Measurements from ENCODE around the gene KRTAP4-11.

Gene KRTAP4-11

DNA sequence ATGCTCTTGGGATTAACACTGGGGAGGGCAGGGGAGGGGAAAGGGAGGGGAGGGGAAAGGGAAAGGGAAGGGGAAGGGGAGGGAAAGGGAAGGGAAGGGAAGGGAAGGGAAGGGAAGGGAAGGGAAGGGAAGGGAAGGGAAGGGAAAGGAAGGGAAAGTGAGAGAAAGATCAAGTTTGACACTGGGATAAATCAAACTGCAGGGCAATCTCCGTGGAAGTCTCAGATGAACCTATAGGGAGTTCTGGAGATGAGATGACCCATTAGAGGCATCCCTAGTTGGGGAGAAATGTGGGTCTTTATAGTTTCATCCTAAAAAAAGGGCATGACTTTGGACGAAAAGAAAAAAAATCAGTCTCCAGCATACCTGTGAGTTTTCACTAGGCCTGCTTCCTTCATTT, 3.6 kb upstream of the KRTAP4-11 start:
- TF ChIP-seq, protein P1, sequence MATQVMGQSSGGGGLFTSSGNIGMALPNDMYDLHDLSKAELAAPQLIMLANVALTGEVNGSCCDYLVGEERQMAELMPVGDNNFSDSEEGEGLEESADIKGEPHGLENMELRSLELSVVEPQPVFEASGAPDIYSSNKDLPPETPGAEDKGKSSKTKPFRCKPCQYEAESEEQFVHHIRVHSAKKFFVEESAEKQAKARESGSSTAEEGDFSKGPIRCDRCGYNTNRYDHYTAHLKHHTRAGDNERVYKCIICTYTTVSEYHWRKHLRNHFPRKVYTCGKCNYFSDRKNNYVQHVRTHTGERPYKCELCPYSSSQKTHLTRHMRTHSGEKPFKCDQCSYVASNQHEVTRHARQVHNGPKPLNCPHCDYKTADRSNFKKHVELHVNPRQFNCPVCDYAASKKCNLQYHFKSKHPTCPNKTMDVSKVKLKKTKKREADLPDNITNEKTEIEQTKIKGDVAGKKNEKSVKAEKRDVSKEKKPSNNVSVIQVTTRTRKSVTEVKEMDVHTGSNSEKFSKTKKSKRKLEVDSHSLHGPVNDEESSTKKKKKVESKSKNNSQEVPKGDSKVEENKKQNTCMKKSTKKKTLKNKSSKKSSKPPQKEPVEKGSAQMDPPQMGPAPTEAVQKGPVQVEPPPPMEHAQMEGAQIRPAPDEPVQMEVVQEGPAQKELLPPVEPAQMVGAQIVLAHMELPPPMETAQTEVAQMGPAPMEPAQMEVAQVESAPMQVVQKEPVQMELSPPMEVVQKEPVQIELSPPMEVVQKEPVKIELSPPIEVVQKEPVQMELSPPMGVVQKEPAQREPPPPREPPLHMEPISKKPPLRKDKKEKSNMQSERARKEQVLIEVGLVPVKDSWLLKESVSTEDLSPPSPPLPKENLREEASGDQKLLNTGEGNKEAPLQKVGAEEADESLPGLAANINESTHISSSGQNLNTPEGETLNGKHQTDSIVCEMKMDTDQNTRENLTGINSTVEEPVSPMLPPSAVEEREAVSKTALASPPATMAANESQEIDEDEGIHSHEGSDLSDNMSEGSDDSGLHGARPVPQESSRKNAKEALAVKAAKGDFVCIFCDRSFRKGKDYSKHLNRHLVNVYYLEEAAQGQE (IDR thresholded peaks at IDR 0.05; ENCODE audit: insufficient read depth in 1 of 2, low read depth in 2 of 2, low read length in 2 of 2) = no peak
- TF ChIP-seq POLR2AphosphoS5 (IDR thresholded peaks at IDR 0.05; ENCODE audit: low read depth, low read length) (no peak), SIN3A (IDR thresholded peaks at IDR 0.05; ENCODE audit: borderline replicate concordance, insufficient read depth, low read length) (no peak)

DNA sequence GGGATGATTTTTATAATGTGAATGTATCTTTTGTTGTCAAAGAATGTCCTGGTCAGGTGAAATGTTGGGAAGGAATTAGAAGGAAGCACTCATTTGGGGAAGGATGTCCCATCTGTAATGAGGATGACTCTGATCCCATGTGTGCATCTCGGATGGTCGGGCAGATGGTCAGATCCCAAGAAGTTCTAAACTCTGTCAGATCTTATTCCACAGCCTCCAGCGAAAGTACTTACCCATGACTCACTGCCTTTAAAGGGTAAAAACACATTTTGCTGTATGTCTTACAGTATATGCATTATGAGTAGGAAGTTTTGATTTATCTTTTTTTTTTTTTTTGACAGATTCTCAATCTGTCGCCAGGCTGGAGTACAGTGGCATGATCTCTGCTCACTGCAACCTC, 548 bp upstream of the KRTAP4-11 start:
- no peak for TF ChIP-seq POLR2AphosphoS5 (IDR thresholded peaks at IDR 0.05; ENCODE audit: low read depth, low read length)
- TF ChIP-seq, protein P1 (IDR thresholded peaks at IDR 0.05; ENCODE audit: insufficient read depth in 1 of 2, low read depth in 2 of 2, low read length in 2 of 2) = no peak
- TF ChIP-seq FOXP2 (optimal IDR thresholded peaks at IDR 0.05; ENCODE audit: borderline replicate concordance, extremely low read depth, extremely low read length, insufficient read depth) = no peak
- TF ChIP-seq SIN3A (IDR thresholded peaks at IDR 0.05; ENCODE audit: borderline replicate concordance, insufficient read depth, low read length) = no peak
- no peak for TF ChIP-seq TAF1 (IDR thresholded peaks at IDR 0.05; ENCODE audit: borderline replicate concordance, insufficient read depth, low read length)

DNA sequence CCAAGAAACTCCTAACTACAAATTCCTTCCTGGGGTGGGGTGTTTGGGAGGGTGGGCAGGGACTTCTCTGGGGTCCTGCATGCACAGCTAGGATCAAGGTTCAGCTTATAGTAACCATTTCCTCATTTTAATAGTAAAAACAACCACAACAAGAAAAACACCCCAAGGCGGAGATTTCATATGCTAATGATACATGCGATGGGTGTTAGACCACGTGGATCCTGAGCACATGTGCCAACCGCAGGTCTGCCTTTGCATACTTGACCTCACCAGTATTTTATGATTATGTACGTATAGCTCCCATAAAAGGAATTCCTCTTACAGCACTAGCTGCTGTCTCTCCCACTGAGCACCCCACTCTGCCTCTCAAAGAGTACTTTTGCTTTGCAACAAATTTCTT, 1.9 kb downstream of the KRTAP4-11 start:
- TF ChIP-seq, protein P1 (IDR thresholded peaks at IDR 0.05; ENCODE audit: insufficient read depth in 1 of 2, low read depth in 2 of 2, low read length in 2 of 2) = no peak
- no peak for TF ChIP-seq FOXP2 (optimal IDR thresholded peaks at IDR 0.05; ENCODE audit: borderline replicate concordance, extremely low read depth, extremely low read length, insufficient read depth)
- no peak for TF ChIP-seq POLR2AphosphoS5 (IDR thresholded peaks at IDR 0.05; ENCODE audit: low read depth, low read length)
- no peak for TF ChIP-seq TAF1 (IDR thresholded peaks at IDR 0.05; ENCODE audit: borderline replicate concordance, insufficient read depth, low read length)
- TF ChIP-seq SIN3A (IDR thresholded peaks at IDR 0.05; ENCODE audit: borderline replicate concordance, insufficient read depth, low read length) = no peak

DNA sequence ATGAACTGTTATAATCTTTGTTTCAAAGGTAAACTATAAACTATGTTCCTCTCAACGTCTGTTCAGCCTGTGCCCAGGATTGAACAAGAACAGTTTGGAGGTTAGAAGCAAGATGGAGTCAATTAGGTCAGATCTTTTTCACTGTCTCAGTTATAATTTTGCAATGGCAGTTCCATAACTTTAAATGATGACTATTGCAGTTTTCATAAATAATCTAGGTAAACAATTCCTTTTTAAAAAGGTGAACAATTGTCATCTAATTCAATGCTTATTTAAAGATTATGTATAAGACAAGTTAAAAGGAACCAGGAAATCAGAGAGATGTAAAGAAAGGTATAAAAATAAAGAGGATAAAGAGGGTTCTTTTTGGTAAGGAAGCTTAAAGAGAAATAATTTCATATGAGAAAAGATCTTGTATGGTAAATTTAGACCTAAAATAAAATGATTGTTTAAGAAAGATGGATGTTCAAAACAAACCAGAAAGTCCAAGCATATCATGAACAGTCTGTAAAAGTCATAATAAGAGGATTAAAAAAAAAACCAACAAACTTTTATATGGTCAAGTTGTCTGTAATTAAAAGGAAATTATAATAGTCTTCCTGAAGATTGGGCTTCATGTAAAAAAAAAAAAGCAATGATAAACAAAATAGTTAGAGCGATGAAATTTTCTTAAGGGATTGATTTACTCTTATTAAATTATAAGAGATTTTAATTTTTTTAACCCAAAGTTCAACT, 6.9 kb downstream of the KRTAP4-11 start:
- TF ChIP-seq FOXP2 (optimal IDR thresholded peaks at IDR 0.05; ENCODE audit: borderline replicate concordance, extremely low read depth, extremely low read length, insufficient read depth) = no peak
- TF ChIP-seq, protein P1 (IDR thresholded peaks at IDR 0.05; ENCODE audit: insufficient read depth in 1 of 2, low read depth in 2 of 2, low read length in 2 of 2) = no peak
- no peak for TF ChIP-seq SIN3A (IDR thresholded peaks at IDR 0.05; ENCODE audit: borderline replicate concordance, insufficient read depth, low read length)
- TF ChIP-seq POLR2AphosphoS5 (IDR thresholded peaks at IDR 0.05; ENCODE audit: low read depth, low read length) = no peak
- TF ChIP-seq TAF1 (IDR thresholded peaks at IDR 0.05; ENCODE audit: borderline replicate concordance, insufficient read depth, low read length) = no peak

All from PFSK-1 (cell line).